Pancreas (tissue), 10 donors: Measurements from ENCODE around the gene CDPF1. TPM values are rescaled to one million over a fixed set of nuclear protein-coding genes. Genes with fewer than 3 reads are reported as not detected.

ENCODE experiments used
- ATAC-seq, 4 donors: fragments of 200-7000 bp; cut with Tn5 transposase; one replicate each; pipeline versions ENCODE4 v1.8.0 to v1.9.1; 2020; ENCODE audit warnings: mild to moderate bottlenecking in 4 of 4, moderate library complexity in 4 of 4
- DNase-seq, 6 donors: peaks; one replicate each; pipeline ENCODE4 v3.0.0-alpha.2; 2020
- FAIRE-seq: peaks from 2 replicates; lab custom pipeline; 2012; peaks lifted over from hg19 to GRCh38; lab: Jason Lieb, UNC
- H3K27ac ChIP-seq, 4 donors: fragments of 200-600 bp; sonication (generic); 1 replicate in 3 of 4; 2 replicates in 1 of 4; pipeline versions ENCODE4 v1.5.0 to v1.8.0; 2020
- H3K27me3 ChIP-seq, 4 donors: fragments of 200-600 bp; one replicate each; pipeline ENCODE4 v1.8.0; 2021
- H3K36me3 ChIP-seq, 3 donors: fragments of 200-600 bp; sonication (generic) in 1 of 3; one replicate each; pipeline versions ENCODE4 v1.5.0 to v1.8.0; 2020 to 2021
- H3K4me1 ChIP-seq, 3 donors: fragments of 200-600 bp; one replicate each; pipeline ENCODE4 v1.8.0; 2021
- H3K4me3 ChIP-seq, 4 donors: fragments of 200-600 bp; sonication (generic) in 2 of 4; one replicate each; pipeline versions ENCODE4 v1.5.0 to v1.8.0; 2020 to 2021
- H3K9me3 ChIP-seq, 4 donors: fragments of 200-600 bp; one replicate each; pipeline ENCODE4 v1.8.0; 2021
- WGBS, 2 donors: extraction: QIAGEN DNeasy Blood & Tissue Kit; methylation state at CpG; one replicate each; pipeline ENCODE4 v1.1.7; 2013; 5-methylcytosine and 5-hydroxymethylcytosine counted together
- intact Hi-C, 3 donors: fragments of 100-400 bp; cut with DNase I; formaldehyde crosslinking; loops; one replicate each; pipeline versions ENCODE4 v1.11.1 to v1.14.2; 2022
- polyA plus RNA-seq, 2 donors: library from polyadenylated mRNA; stranded (reverse); fragments of 200-250 nt; gene quantifications; one replicate each; pipeline ENCODE4 v1.2.3, GENCODE V29; 2013
- total RNA-seq, 6 donors: library from RNA; stranded (reverse); fragmentation: NEBNext Ultra II Directional in 4 of 6; extraction: Animal tissue kit (Norgen Biotek cat#: 25700) in 4 of 6; gene quantifications; one replicate each; pipeline versions ENCODE4 v1.2.1 to v1.2.4, GENCODE V29; 2021 to 2023
- TF ChIP-seq, protein P1 (sequence below), 4 donors: fragments of 200-600 bp; sonication (generic) in 3 of 4; IDR thresholded peaks; one replicate each; pipeline versions ENCODE4 v1.5.0 to v1.8.0; 2021; ENCODE audit warnings: antibody characterized with exemption in 4 of 4
- donor health status: healthy with polysubstance abuse.
- donor health status: DM: no; HTN: no; CAD: no; lungs with moderate emphysema.
- donor health status: DM: no; HTN: no; CAD: no.
- donor health status: control.
- donor health status: control.
- donor health status: Bipolar disorder and iron deficiency.
- donor health status: DM: yes; HTN: yes; CAD: no.
- donor health status: DM: no; HTN: no; CAD: no.
- donor health status: DM: no; HTN: no; CAD: no.
- donor health status: DM: yes; HTN: yes; CAD: no.

CDPF1 gene
- total and polyA plus RNA-seq, 8 donors: 2.9 to 12.0 (median 4.3) TPM

DNA sequence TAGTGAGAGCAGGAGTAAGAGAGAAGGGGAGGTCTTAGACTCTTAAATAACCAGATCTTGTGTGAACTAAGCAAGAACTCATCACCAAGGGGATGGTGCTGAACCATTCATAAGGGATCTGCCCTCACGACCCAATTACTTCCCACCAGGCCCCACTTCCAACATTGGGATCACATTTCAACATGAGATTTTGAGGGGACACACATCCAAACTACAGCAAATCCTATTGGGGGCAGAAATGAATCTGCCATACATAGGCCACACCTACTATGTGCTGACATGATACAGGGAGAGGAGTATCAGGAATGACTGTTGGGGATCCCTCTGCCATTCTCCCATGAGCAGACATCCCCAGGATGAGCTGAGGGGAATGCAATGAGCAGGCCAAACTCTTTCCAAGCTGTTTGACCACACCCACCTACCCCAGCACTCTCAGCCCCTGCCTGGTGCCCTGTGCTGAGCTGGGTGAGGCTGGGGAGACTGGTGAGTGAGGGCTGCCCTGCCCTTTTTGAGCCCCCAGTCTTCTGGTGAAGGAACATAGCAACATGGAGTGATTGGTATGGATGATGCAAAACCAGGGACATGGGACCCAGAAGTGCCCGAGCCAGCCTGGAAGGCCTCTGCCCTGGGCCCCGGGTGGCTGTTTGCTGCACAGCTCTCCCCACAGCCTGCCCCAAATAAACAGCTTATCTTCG, 45.3 kb upstream of the CDPF1 start:
- 69 to 71% methylated on average over 4 of the region's 4 CpGs for WGBS, 2 donors
- TF ChIP-seq, protein P1, sequence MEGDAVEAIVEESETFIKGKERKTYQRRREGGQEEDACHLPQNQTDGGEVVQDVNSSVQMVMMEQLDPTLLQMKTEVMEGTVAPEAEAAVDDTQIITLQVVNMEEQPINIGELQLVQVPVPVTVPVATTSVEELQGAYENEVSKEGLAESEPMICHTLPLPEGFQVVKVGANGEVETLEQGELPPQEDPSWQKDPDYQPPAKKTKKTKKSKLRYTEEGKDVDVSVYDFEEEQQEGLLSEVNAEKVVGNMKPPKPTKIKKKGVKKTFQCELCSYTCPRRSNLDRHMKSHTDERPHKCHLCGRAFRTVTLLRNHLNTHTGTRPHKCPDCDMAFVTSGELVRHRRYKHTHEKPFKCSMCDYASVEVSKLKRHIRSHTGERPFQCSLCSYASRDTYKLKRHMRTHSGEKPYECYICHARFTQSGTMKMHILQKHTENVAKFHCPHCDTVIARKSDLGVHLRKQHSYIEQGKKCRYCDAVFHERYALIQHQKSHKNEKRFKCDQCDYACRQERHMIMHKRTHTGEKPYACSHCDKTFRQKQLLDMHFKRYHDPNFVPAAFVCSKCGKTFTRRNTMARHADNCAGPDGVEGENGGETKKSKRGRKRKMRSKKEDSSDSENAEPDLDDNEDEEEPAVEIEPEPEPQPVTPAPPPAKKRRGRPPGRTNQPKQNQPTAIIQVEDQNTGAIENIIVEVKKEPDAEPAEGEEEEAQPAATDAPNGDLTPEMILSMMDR (IDR thresholded peaks at IDR 0.05): no peak
- ATAC-seq (no peak), DNase-seq (no peak), FAIRE-seq (no peak)
- Histone ChIP-seq H3K27me3 (no peaks in the 10 kb centered on the region), H3K36me3 (peaks cover 0 to 18% (median 0%) of the 10 kb centered on the region in 3 donors), H3K4me3 (no peak overlapping the region), H3K27ac (peak overlapping the region in 2 of 4 donors; percentile 66 to 89), H3K9me3 (no peaks in the 10 kb centered on the region), H3K4me1 (peaks cover 5 to 11% (median 5%) of the 10 kb centered on the region in 3 donors)
- intact Hi-C loops: no loop called here

GRCh38 chr22:46294784-46295183, 44.7 kb upstream of the CDPF1 start:
- H3K27ac ChIP-seq: no peak overlapping the region
- no peak overlapping the region for H3K4me3 ChIP-seq
- peaks cover 0 to 18% (median 0%) of the 10 kb centered on the region in 3 donors for H3K36me3 ChIP-seq
- no peak for ATAC-seq
- H3K4me1 ChIP-seq: peaks cover 5 to 11% (median 5%) of the 10 kb centered on the region in 3 donors
- no peak for DNase-seq
- intact Hi-C loops: no loop called here
- TF ChIP-seq, protein P1 (IDR thresholded peaks at IDR 0.05): no peak
- H3K27me3 ChIP-seq: no peaks in the 10 kb centered on the region
- WGBS, 2 donors: 85 to 97% methylated on average over 2 of the region's 2 CpGs
- FAIRE-seq: no peak
- no peaks in the 10 kb centered on the region for H3K9me3 ChIP-seq

- H3K9me3 ChIP-seq: no peaks in the 10 kb centered on the region
- no peak for FAIRE-seq
- peak overlapping the region in 2 of 4 donors; percentile 12 to 51 for H3K27ac ChIP-seq
- no peaks in the 10 kb centered on the region for H3K27me3 ChIP-seq
- WGBS, 2 donors: 85 to 90% methylated on average over 11 of the region's 11 CpGs
- DNase-seq: peak in 1 of 6 donors; percentile 54
- peaks cover 0 to 18% (median 0%) of the 10 kb centered on the region in 3 donors for H3K36me3 ChIP-seq
- H3K4me1 ChIP-seq: peaks cover 5 to 11% (median 5%) of the 10 kb centered on the region in 3 donors
- TF ChIP-seq, protein P1 (IDR thresholded peaks at IDR 0.05): no peak
- intact Hi-C loops: no loop called here
- H3K4me3 ChIP-seq: no peak overlapping the region
- ATAC-seq: peak in 1 of 4 donors; percentile 18
Measured at GRCh38 chr22:46293577-46294260, 43.6 kb upstream of the CDPF1 start.

- Histone ChIP-seq H3K27me3 (no peaks in the 10 kb centered on the region), H3K27ac (peak overlapping the region in 2 of 4 donors; percentile 12 to 51), H3K4me3 (no peak overlapping the region), H3K36me3 (peaks cover 0 to 18% (median 0%) of the 10 kb centered on the region in 3 donors), H3K4me1 (peaks cover 5 to 11% (median 9%) of the 10 kb centered on the region in 3 donors), H3K9me3 (no peaks in the 10 kb centered on the region)
- intact Hi-C loops: no loop called here
- no peak for FAIRE-seq
- no peak for ATAC-seq
- 92% methylated on average over 14 of the region's 14 CpGs for WGBS, 2 donors
- DNase-seq: no peak
- TF ChIP-seq, protein P1 (IDR thresholded peaks at IDR 0.05): no peak
Measured at GRCh38 chr22:46292732-46293131, 42.6 kb upstream of the CDPF1 start.
